Esophagus mucosa (tissue), 1 donor: Measurements from ENCODE around the gene TANC1. TPM values are rescaled to one million over a fixed set of nuclear protein-coding genes. Genes with fewer than 3 reads are reported as not detected.

ENCODE experiments used
- ATAC-seq: fragments of 200-7000 bp; cut with Tn5 transposase; one replicate; pipeline ENCODE4 v1.9.1; 2020
- total RNA-seq: library from RNA; stranded (reverse); gene quantifications from one replicate; pipeline ENCODE4 v1.2.4, GENCODE V29; 2023
- donor health status: DM: yes; HTN: yes; CAD: no.

Gene TANC1
- total RNA-seq, 1 donor from 2014 or later, result 23.8 TPM

DNA sequence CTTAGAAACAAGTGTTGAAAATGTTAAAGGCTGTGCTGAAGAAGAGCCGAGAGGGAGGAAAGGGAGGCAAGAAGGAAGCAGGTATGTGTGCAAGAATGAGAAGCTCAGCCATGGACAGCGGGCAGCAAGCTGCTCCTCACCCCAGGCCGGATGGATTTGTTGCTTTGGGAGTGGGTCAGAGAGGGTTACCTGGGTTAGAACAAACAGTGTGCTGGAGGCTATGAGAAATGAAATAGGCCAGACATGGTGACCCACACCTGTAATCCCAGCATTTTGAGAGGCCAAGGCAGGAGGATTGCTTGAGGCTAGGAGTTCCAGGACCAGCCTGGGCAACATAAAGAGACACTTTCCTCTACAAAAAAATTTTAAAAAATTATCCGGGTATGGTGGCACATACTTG lies 97.5 kb downstream of the TANC1 start:
- no peak for ATAC-seq

DNA sequence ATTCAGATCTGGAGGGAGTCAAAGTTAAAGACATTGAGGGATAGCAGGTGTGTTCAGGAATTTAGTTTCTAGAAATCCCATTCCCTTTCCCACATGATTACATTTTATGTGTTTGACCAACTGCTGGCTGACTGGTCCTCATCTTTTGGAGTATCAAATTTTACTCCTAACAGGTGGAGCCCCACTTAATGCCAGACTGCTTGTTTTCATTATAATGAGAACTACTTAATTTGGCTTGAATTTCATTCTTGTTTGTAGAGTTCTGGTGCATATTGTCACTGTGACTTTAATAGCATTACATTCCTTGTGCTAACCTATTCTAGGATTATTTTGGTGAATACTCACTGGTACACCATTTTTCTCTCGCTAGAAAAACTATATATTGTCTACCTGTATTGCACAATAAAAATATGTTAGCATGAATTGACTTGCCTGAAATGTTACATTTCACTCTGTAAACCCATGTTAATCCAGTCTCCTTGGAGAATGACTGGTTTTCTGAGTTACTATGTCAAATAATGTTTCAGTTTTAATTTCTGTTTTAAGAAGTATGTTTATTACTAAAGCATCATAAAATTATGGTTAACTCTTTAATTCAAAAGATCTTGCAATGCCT lies 98.2 kb downstream of the TANC1 start:
- peak; percentile 79 for ATAC-seq

- no peak for ATAC-seq
Observed at GRCh38 chr2:159067971-159068370, 99.5 kb downstream of the TANC1 start.

- ATAC-seq, result no peak
Observed at GRCh38 chr2:159069229-159069628, 100.8 kb downstream of the TANC1 start.

DNA sequence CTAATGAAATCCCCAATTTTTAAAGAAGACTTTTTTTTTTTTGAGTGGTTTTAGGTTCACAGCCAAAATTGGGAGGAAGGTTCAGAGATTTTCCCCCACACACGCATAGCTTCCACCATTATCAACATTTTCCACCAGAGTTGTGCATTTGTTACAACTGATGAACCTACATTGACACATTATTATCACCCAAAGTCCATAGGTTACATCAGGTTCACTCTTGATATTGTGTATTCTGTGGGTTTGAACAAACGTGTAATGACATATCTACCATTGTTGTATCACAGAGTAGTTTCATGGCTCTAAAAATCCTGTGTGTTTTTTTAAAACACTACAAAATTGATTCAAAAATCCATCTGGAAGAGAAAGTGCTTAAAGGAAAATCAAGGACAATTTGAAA lies 101.8 kb downstream of the TANC1 start:
- no peak for ATAC-seq

DNA sequence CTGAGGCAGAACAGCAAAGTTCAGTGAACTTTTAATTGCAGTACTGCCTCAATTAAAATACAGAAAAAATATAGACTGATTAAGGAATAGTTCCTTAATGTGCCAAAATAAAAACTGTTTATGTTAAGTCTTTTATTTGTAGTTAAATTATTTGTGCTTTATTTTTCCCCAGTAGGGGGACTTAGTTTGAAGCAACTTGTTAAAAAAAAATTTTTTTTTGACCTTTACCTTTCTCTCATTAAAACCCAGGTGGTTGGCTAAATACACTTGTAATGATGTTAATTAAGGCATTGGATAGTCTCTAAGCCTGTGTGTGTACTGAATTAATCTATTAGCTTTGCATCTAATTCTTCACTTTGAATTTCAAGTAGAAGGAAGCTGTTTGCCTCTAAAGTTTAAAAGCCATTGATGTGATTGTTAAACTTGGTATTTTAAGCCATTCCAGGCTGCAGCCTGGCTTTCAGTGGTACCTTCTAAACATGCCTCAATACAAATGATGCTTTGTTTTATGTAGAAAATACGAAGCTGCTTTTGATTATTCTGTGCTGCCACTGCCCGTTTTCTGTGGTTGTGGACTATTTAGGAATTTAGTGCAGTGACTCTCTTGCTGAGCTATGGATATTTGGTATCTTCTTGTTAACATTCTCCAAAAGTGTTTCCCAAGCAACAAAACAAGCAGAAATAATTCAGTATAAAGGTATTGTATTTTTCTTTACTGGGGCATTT lies 102.9 kb downstream of the TANC1 start:
- no peak for ATAC-seq

DNA sequence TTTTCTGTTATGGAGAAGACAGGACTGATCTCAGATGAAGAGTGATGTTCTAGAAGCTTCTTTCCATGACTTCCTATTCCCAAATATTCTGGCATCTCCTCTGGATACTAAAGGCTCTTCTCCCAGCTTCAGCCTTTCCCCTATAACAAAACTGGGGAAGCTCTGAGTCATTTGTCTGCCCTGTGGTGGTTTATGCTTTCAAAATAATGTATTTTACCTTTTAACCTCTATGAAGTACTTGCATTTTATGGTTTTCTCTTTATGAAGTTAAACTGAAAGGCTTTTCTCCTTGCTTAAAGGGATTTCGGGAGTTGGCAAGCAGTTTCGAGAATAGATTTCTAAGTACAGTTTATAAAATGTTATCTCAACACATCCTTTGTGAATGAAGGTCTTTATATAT lies 104.4 kb downstream of the TANC1 start:
- no peak for ATAC-seq

GRCh38 chr2:159073256-159073655 lies 104.8 kb downstream of the TANC1 start:
- ATAC-seq, result peak; percentile 70

DNA sequence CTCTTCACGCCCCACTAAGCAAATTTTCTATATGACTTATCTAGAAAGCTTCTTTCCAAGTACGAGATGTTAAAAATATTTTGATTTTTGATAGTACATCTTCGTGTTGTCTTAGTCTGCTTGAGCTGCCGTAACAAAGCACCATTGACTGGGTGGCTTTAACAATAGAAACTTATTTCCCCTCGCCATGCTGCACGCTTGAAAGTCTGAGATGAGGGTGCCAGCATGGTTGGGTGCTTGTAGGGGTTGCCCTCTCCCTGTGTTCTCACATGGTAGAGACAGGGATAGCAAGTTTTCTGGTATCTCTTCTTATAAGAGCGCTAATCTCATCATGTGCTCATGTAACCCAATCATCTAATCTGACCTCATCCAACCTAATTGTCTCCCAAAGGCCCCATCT lies 106.2 kb downstream of the TANC1 start:
- ATAC-seq, result no peak

DNA sequence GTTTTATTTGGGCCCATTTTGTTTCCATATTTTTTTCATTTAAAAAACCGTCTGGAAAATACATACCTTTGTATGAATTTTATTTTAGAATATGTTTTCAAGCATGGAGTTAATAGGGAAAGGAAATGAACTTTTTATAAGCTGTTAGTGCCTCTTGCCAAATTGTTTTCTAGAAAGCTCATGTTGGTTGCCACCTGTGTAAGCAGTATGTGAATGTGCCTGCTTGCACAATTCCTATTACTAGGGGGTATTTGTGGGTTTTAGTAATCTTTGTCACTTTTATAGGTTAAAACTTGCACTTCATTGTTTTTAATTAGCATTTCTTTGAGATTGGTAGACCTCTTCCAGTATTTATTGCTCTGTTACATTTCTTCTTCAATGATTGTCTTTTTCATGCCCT lies 107.3 kb downstream of the TANC1 start:
- no peak for ATAC-seq

GRCh38 chr2:159076241-159076640 lies 107.8 kb downstream of the TANC1 start:
- no peak for ATAC-seq

DNA sequence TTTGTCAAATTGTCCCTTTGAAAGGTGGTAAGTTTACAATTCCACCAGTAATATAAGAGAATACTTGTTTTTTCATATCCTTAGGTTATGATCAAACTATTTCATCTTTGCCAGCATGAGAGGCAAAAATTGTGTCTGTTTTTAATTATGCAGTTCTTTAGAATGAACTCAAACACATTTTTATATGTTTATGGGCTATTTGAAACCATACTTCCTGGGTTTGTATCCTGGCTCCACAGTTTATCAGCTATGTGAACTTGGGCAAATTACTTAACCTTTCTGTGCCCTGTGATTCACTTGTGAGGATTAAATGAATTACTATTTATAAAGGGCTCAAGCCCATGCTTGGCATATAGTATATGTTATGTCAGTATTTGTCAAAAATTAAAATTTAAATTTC lies 109.4 kb downstream of the TANC1 start:
- peak; percentile 39 for ATAC-seq

GRCh38 chr2:159078443-159078842 lies 110.0 kb downstream of the TANC1 start:
- no peak for ATAC-seq

- ATAC-seq, result no peak
Observed at GRCh38 chr2:159080641-159081040, 112.2 kb downstream of the TANC1 start.

DNA sequence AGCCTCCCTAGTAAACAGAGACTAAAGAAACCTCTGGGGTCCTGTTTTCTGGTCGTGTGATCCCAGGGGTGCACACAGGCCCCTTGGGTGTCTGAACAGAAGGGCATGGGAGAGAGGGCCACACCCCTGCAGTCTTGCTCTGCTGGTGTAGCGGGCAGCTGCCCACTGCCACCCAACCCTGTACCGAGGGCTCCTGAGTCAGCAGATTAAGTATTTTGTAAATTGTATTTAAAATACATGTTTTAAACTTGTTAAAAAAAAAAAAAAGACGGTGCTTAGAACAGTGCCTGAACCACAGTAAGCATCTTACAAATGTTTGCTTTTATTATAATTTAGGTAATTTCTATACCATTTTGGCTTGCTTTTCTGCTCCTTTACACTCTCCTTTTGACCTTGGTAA lies 113.7 kb downstream of the TANC1 start:
- peak; percentile 46 for ATAC-seq

DNA sequence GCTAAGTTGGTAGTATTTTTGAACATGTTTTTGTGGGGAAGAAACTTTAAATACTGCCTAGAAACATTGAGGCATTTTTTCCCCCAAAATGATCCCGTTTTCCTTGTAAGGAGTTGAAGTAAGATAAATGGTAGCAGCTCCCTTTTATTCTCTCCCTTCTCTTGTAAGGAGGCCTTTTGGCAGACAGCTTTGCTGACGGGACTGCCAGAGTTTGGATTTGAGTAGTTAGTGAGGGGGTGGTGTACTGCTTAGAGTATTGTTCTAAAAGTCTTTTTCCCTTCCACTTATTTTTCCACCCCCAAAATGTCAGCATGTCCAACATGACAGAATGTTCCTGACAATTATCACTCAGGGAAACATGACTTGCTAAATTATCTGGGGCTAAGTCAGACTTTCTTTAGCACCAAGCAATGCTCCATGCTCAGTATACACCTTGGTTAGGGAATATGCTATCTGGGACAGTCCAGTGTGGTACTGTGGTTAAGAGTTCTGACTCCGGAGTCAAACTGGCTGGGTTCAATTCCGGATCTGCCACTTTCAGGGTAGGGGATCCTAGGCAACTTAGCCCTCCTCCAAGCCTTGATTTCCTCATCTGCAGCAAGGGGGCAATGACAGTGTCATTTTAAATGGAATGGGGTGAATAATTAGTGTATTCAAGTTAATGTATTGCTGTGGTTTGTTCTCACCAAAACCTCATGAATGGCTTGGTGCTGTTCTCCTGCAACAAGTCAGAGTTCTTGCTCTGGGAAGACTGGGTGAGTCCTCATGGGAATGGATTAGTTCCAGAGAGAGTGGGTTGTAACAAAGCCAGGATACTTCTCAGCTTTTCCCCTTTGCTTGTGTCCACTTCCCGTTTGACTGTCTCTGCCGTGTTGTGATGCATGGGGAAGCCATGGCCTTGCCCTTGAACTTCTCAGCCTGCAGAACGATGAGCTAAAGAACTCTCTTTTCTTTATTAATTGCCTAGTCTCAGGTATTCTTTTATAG lies 116.2 kb downstream of the TANC1 start:
- ATAC-seq, result no peak

- ATAC-seq, result no peak
Observed at GRCh38 chr2:159086342-159086741, 117.9 kb downstream of the TANC1 start.

- no peak for ATAC-seq
Observed at GRCh38 chr2:159086826-159087225, 118.4 kb downstream of the TANC1 start.

DNA sequence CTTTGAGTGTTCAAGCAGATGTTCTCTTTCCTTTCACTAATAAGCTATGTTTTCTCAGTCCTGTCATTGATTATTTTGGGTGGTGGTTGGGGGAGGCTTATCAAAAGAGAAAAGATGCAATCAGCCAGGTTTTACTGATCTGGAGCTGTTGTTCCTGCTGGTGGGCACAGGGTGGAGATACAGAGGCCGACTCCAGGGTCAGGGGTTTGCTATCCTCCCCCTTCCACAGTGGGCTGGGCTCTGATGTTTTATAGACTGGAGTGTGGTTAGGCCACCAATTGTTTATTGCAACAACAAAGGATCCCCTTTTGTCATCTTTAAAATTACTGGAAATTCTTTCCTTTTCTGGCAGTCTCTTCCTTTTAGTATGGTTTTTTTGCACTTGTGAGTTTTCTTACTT lies 120.5 kb downstream of the TANC1 start:
- ATAC-seq, result no peak

- no peak for ATAC-seq
Observed at GRCh38 chr2:159089543-159089942, 121.1 kb downstream of the TANC1 start.

- ATAC-seq, result peak; percentile 90
Observed at GRCh38 chr2:159090514-159091201, 122.2 kb downstream of the TANC1 start.

GRCh38 chr2:159091381-159091780 lies 122.9 kb downstream of the TANC1 start:
- ATAC-seq, result peak; percentile 21

- peak; percentile 38 for ATAC-seq
Observed at GRCh38 chr2:159091976-159092375, 123.5 kb downstream of the TANC1 start.
